ENCODE measurements around the gene TP53TG3.
"Not testable (repeated sequence)": the region's sequence is repeated elsewhere in the genome, so short reads cannot be mapped to it uniquely, and the experiment has no call there.

Gene TP53TG3

GRCh38 chr16:32676065-32676464 is at the start of gene TP53TG3:
Gene TP53TG3, minus strand, starts transcription at chr16:32676165. Its CDS starts 68 bp downstream, at chr16:32676097.
- not testable (repeated sequence) for DNase-seq (ENCODE audit: low read depth in 2 of 2)

- DNase-seq (ENCODE audit: low read depth in 2 of 2): not testable (repeated sequence)
These were observed 25.1 kb downstream of the TP53TG3 start for GRCh38 chr16:32650876-32651275.

GRCh38 chr16:32647562-32647961 is 28.4 kb downstream of the TP53TG3 start:
- not testable (repeated sequence) for DNase-seq (ENCODE audit: low read depth in 2 of 2)

- DNase-seq (ENCODE audit: low read depth in 2 of 2): not testable (repeated sequence)
These were observed 29.2 kb downstream of the TP53TG3 start for GRCh38 chr16:32646780-32647179.

GRCh38 chr16:32646177-32646576 is 29.8 kb downstream of the TP53TG3 start:
- not testable (repeated sequence) for DNase-seq (ENCODE audit: low read depth in 2 of 2)

- not testable (repeated sequence) for DNase-seq (ENCODE audit: low read depth in 2 of 2)
These were observed 30.6 kb downstream of the TP53TG3 start for GRCh38 chr16:32645278-32645908.

GRCh38 chr16:32644715-32645114 is 31.2 kb downstream of the TP53TG3 start:
- not testable (repeated sequence) for DNase-seq (ENCODE audit: low read depth in 2 of 2)

GRCh38 chr16:32637614-32638013 is 38.4 kb downstream of the TP53TG3 start:
- not testable (repeated sequence) for DNase-seq (ENCODE audit: low read depth in 2 of 2)

- not testable (repeated sequence) for DNase-seq (ENCODE audit: low read depth in 2 of 2)
These were observed 43.9 kb downstream of the TP53TG3 start for GRCh38 chr16:32632096-32632495.

Measured in activated CD8-positive, alpha-beta memory T cell treated with anti-CD3 and anti-CD28 coated beads for 4 hours (primary cell).